Stimulated activated CD8-positive, alpha-beta memory T cell treated with anti-CD3 and anti-CD28 coated beads, Interleukin-7, amount 100 ng/mL, for 1 hour (primary cell): ENCODE data around the gene IKBKE.

Experiments used
- DNase-seq, 2 donors: peaks; one replicate each; pipeline ENCODE4 v3.0.0-alpha.2; 2020; ENCODE audit warnings: low read depth in 2 of 2

IKBKE gene

DNA sequence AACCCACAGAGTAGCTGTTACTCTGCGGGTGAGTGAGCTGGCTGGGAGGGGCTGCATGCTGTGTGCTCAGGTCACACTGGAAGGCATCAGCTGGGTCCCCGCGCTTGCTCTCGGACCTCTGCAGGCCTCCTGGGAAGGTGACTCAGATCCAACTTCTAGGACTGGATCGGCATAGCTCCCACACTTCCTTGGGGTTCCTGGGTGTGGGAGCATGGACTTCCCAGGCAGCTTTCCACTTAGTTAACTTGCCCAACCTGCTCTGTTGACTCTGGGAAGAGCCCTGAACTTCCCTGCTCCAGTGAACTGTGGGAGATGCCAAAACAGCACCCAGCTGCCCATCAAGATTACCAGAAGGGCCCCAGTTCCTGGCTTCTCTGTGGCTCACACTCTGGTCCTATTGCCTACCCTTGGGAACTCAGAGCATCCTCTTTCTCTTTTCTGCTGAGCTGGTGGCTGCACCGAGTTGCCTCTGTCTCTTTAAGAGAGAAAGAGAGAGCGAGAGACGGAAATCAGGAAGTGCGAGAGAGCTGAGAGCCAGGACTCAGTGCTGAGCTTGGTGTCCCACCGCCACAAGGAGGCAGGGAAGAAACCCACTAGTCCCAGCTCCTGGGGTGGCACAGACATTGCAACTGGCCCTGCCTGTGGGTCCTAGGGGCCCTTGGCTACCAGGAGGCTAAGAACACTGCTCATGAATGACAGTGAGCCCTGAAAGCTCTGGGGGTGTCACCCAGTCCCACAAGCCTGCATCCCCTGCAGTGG lies at the start of gene IKBKE:
Gene IKBKE, plus strand, starts transcription at position 544 of the 759 bp plus-strand sequence. CDS start 2,752 bp downstream, outside the sequence.
- no peak for DNase-seq

DNA sequence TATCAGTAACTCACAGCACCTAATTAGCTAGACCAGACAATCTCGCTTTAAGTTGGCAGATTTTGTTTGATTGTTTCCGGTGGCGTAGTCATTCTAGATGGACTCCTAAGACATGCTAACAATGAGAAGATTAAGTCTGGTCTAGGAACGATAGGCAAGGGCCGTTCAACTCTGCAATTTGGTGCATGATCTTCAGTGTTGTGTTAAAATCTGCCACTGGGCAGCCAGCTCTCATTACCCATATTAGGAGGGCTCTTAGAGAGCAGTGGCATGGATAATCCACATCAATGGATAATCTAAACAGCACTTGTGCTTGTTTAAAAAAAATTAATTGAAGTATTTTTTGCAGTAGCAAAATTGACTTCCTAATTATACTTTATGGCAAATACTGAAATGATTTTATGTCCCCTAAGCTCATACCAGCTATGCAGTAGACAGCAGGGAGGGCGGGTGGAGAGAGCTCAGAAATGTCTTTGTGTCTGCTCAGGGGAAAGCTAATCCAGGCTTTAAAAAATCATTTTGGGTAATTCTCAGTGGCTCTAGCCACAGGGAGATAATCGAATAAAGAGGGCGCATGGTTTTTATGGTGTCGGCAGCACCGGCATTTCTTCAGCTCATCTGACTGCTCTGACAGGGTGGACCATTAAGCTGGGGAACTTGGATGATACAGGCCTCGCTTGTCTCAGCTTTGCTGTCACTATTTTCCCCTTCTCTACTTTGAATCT lies 48.5 kb upstream of the IKBKE start:
- no peak for DNase-seq

DNA sequence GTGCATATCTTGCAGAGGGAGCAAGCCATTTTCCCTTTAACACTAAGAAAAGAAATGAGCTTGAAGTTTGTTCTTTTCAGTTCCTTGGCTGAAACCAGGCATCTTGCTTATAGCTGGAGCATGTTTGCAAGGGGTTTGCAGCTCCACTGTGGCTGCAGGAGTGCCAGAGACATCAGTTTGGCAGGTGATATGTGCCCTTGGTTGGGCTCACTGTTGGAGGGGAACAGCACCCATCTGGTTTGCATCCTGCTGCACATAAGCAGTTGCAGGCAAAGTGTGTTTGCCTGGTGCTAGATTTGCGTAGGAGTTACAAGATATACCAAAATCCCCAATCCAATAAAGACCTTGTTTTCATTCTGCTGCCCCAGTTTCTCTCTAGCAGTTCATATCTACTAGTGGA lies 47.8 kb upstream of the IKBKE start:
- no peak for DNase-seq

DNA sequence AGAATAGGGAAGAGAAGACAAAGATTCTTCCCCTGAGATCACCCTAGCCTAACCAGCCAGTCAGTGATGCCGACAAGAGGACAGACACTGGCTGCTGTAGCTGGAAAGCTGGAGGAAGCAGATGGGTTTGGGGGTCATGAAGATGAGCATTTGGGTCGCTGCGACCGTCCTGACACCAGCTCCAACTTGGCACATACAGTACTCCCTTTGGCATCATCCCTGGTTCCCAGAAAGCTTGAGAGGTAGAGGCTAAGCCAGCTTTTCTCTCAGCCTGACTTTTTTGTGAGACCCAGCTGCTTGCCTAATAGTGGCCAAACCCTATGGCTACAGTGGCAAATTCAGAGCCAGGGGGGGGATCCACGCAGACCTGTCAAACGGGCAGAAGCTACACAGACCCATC lies 43.0 kb upstream of the IKBKE start:
- DNase-seq, result no peak

DNA sequence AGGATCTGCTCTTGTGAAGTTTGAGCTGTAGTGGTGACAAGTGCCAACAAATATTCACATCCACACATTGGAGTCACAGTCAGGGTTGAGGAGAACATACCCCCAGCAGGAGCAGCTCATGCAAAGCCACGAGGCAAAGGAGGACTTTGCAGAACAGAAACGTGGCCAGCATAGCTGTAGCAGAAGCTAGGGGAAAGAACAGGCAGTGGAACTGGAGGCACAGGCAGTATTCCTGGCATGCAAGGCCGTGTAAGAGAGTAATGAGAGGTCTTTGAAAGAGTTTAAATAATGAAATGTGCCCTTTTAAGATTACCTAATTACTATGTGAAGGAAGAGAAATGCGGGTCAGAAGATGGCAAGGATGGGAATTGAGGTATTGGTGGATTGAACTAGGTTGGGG lies 40.9 kb upstream of the IKBKE start:
- DNase-seq, result no peak

DNA sequence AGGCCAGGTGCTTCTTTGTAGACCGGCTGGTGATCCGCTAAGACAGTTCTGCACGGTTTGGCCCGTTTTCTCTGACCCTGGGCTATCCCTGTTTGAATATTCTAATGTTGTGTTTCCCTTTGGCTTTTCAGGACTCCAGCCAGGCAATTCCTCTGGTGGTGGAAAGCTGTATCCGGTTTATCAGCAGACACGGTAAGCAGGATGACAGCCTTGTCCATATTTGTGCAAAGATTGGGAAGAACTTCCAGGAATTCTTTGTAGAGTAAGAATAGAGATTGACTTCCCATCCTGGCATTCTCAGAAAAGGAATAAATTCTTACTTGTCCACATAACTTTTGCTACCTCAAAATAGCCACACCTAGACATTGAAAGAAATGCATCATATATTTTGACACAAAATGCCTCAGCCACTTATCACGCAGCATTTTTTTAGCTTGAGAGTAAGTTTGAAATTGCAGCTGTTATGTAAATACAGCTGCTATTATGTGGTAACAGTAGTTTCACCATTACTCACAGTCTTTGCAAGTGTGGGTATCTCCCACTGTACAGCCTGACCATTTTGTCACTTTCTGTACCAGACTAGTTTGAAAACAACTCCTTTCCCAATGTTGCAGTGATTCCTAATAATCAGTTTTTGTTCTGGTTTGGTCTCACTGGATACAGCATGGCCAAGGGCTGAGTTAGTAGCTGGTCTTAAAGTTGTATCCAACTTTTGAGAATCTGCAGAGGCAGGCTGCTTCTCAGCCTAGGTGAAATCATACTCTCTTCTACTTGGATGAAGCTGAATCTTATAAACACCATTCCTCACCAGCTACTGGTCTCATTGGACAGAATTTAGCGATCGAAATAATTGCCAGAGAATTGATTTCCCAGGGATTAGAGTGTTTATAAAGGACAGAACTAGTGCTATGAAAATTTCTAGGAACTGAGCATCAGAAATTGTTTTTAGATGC lies 40.0 kb upstream of the IKBKE start:
- DNase-seq, result no peak

DNA sequence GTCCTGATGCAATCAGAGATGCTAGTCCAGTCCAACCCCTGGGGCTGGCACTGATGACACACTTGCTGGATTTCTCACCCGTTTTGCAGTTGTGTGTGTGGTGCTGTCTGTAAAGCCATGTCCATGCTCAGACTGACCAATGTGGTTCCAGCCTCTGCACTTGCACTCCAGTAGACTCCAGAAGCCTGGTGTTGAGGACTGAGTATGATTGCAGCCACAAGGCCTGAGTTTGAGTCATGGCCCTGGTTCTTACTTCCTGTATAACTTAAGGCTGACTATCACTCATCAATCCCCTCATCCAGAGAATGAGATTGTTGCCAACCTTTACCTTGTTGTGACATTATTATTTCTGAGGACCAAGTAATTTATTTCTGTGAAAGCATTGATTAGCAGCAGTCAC lies 34.8 kb upstream of the IKBKE start:
- DNase-seq, result no peak

DNA sequence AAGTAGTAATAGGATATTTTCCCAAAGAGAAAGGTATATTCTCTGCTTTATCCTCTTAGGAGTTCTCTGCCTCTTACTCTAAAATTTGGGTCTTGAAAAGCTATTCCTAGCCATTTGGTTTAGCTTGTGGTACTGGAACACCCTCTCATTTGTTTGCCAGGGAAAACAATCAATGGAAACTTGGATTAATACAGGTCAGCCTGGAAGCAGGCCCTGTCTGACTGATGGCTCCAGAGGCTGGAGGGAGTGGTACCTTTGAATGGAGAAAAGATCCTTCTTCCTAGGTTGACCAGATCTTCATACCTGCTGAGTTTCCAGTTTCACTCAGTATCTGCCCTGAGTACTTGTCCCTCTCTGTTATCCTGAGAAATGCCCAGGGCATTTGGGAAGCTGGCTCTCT lies 31.7 kb upstream of the IKBKE start:
- no peak for DNase-seq

DNA sequence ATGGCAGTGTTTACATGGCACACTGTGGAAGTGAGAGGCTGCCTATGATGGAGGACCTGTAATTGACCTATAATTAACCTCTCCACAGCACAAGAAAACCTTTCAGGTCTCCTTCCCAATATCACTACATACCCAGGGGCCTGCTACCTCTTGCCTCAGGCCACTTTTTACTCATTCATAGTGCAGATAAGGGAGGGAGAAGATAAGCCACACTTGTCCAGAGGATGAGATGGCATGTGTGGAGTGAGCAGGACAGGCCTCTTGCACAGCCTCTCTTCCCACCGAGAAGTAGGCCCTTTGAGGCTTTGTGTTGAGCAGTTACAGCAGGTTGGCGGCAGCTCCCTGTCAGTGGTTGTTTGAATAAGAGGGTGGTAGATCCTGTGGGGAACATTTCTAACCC lies 31.1 kb upstream of the IKBKE start:
- DNase-seq, result no peak

DNA sequence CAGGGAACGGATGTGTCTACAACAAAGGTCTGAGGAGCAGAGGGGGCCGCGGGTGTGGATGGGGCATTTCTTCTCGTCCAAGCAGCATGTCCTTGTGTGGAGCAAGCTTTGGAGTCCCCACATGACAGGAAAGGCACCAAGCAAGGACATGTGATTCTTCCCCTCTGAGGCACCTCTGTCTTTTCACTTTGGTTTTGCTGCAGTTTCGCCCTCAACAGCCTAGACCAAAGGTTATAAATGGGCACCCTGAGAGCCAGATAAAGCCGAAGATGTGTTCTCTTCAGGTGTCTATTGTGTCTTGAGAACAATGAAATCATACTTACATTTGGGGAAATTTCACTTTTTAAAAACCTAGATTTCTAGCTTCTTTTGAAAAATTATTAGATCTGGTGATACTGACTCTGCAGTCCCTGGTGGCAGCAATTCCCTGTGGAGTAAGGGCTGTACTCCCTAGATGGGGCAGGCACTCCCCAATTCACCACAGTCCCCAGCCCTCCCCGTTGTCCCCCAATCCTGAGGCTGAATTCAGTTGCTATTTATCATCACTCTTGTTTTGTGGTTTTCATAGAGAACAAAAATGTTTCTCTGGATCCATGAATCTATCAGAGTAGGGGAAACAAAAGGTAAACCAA lies 28.8 kb upstream of the IKBKE start:
- DNase-seq, result no peak

DNA sequence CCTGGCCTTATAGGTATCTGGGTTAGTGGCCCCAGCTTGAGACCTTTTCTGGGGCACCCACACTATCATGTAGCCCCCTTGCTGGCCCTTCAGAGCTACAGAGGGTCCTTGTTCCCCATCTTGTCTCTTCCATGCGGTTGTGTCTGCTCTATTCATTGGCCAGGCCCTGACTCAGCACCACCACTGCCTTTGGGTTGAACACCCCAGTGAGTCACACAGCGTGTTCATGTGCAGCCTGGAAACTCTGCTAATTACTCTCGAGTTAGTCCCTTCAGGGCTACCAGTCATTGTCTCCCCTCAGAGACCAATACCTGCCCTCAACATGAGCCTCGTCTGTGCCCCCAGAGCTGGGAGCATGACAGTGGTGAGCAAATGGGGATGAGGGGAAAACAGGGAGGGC lies 28.2 kb upstream of the IKBKE start:
- no peak for DNase-seq

DNA sequence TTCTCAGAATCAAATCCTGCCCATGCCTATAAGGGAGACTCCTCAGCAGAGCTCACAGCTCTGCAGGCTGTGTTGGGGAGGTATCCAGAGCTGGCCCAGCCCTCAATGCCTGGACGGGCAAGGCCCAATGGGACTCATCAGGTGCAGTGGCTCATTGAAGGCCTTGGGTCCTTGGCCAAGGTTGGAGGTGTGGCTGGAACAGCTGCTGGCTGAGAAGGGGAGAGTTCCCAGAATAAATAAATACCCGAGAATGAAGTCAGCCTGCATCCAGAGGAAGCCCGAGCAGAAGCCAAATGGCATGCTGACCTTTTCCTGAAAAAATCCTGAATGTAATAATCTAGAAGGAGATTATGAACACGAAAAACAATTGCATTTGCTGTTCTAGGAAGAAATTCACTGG lies 25.2 kb upstream of the IKBKE start:
- DNase-seq, result no peak

DNA sequence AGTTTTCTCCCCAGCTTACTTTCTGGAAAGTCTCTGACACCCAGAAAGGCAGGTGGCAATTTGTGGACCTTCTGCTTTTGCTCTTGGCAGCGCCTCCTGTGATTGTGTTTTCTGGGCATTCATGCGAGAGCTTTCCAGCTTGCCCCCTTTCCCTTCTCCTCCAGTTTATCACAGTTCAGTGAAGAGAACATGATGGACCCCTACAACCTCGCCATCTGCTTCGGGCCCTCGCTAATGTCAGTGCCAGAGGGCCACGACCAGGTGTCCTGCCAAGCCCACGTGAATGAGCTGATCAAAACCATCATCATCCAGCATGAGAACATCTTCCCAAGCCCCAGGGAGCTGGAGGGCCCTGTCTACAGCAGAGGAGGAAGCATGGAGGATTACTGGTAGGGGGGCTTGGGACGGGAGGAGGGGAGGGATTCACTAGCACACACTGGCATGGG lies 24.3 kb upstream of the IKBKE start:
- no peak for DNase-seq

DNA sequence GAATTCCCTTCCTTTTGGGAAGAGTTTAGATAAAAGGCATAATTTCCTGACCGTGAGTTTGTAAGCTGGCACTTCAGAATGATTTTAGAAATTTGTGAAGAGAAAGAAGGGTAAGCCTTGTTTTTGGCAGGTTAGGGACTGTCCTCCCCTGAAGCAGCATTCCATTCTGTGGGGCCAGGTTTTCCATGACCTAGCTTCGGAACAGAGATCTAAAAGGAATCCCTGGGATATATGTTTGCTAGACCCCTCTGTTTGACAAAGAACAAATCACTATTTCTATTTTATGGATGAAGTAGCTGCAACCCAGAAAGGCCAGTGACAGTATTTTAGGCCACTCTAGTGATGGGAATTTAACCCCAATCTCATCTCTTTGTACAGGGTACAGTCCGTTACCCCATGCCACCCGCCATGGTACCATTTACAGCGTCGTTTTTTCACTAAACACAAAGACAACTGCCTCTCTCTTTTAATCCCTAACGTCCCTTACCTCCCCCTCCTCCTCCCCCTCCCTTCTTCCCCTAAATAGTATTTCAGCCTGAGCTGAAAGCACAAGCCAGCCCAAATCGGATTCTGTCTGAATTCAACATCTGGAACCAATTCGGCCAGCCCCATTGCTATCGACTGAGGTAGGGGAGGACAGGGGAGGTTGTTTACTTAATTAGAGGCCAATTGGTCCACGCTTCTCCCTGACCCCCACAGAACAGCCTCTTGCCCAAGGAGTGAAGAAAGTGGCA lies 23.4 kb upstream of the IKBKE start:
- DNase-seq, result no peak

DNA sequence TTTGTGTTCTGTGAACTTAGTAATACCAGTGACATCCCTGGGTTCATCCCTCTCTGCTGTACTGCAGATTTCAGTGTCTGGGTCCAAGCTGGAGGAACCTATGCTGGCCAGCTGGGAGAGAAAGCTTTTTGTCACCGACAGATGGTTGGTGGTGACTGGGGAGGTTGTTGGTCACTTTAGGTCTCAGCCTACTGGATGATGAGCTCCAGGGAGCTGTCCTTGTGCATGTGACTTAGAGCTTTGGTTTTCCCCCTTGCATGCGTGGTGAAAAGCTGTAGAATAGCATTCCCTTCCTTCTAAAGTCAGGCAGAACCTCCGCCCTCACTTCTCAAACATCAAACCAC lies 22.9 kb upstream of the IKBKE start:
- no peak for DNase-seq

DNA sequence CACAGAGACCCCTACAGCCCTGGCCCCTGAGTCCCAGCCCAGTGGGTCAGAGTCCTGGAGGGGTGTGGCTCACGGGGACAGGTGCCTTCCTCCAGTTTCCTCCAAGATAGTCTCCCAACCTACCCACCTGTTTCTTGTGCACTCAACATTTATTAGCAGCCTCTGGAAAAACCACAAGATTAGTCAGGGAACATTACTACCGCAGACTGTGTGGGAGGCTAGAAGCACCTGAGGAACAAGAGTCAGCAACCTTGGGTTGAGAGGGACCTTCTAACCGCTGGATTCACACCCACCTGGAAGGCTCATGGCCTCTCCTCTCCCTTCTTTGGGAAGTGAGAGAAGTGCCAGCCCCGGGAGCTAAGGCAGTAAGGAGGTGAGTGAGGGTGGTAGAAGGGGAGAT lies 22.5 kb upstream of the IKBKE start:
- no peak for DNase-seq

DNA sequence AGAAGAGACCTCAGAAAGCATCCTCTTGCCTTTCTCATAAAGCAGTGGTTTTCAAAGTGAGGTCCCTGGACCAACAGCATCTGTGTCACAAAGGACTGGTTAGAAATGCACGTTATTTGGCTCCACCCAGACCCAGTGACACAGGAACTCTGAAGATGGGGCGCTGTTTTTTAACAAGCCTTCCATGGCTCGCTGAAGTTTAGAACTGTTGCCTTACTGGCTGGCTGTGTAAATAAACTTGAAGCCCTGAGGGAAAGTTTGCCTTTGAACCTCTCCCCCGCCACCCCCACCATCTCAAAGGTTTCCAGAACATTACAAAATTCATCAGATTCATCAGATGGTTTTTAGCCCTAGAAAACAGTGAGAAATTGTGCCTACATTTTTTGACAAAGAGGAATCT lies 21.8 kb upstream of the IKBKE start:
- DNase-seq, result no peak

DNA sequence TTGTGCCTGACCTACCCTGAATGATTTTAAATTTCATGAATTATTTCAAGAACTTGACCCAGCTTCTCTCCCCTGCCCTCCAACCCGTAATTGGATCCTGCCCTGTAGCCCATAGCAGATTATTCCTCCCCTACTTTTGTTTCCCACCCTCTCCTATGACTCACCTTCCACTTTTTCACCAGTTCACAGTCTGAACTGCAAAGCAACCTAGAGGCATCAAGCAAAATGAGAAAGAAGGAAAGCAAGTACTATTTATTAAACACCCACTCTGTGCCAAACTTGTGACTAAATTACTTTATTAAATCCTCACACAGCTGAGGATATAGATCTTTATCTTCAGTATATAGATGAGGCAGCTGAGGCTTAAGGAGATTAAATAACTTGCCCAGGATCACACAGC lies 20.7 kb upstream of the IKBKE start:
- no peak for DNase-seq

DNA sequence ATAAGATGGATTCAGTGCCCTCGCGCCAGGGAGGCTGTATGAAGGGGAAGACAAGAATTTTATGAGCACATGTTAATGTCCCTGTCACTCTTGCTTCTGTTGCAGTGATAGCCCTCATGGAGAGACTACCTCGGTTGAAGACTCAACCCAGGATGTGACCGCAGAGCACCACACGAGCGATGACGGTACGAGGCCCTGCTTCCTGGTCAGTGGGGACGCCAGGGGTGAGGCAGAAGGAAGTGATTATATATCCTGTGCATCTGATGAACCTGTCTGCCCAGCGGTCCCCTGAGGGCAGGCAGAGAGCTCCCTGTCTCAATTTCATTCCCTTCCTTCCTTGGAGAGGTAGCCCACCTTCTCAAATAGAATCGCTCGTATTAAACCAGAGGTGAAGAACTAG lies 20.0 kb upstream of the IKBKE start:
- DNase-seq, result no peak

DNA sequence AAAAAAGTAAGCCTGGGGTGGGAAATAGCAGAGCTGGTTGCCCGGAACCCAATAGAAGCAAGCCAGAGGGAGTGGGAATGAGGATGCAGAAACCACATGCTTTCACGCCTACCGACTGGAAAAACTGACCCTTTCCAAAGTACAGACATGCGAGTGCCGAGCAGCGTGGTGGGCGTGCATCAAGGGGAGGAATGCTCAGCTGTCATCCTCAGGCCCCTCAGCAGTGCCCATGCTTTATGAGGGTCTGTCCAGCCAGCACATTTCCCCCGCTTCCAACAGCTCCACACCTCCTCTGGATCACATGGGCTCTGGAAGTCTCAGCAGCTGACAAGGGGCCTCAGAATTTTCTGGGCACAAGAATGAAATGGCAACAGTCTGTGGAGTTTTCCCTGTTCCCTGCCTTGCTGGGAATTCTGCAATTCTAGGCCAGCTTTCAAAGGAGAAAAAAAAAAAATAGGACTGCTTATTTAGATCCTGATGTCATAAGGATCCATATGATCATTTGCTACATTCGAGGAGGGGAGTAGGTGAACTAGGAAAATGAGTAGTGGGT lies 19.1 kb upstream of the IKBKE start:
- no peak for DNase-seq

DNA sequence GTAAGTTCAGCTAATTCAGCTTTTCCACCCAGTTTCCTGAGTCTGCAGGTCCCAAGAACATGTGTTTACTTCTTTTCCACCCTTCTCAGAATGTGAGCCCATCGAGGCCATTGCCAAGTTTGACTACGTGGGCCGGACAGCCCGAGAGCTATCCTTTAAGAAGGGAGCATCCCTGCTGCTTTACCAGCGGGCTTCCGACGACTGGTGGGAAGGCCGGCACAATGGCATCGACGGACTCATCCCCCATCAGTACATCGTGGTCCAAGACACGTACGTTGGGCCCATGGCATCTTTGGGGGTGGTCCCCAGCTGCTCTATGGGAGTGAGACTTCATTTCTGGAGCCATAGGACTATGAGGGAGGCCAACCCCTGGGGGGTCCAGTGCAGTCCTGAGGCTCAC lies 17.2 kb upstream of the IKBKE start:
- DNase-seq, result no peak
